ENCODE measurements around the gene MAP4K4.

The MAP4K4 gene

DNA sequence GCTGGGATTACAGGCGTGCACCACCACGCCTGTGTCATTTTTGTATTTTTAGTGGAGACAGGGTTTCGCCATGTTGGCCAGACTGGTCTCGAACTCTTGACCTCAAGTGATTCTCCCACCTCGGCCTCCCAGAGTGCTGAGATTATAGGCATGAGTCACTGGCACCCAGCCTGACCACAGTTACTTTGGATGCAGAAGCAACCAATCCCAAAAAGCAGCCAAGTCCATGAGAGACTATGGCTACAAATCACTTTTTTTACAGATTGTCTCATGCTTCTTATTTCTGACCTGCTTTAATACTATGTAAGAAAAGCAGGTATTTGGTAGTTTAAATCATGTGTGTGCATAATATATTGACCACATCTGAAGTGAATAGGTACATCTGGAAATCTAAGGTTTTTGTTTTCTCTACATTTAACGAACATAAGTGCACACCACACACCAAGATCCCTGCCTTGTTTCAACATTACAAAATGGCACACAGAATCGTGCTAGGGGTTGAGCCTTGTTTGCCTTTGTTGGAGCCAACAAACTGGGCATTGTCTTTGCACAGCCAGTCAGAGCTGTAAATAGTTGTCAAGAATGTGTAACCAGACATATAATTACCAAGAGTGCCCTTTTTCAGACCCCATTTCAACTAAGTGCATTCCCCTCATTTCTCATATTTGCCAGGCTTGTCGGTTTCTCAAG is 18.3 kb upstream of the MAP4K4 start:
- no peaks in the 10 kb centered on the region for H3K9me3 ChIP-seq (ENCODE audit: low read length)
- no peaks in the 10 kb centered on the region for H3K36me3 ChIP-seq (ENCODE audit: insufficient read depth, low read length)
- H3K27me3 ChIP-seq (ENCODE audit: insufficient read depth, low read length): no peaks in the 10 kb centered on the region
- no peak overlapping the region for H3K4me3 ChIP-seq (ENCODE audit: low read length)
- H2AFZ ChIP-seq (ENCODE audit: low read depth, low read length): no peak overlapping the region
- H3K4me1 ChIP-seq (ENCODE audit: insufficient read depth, low read length): no peaks in the 10 kb centered on the region

DNA sequence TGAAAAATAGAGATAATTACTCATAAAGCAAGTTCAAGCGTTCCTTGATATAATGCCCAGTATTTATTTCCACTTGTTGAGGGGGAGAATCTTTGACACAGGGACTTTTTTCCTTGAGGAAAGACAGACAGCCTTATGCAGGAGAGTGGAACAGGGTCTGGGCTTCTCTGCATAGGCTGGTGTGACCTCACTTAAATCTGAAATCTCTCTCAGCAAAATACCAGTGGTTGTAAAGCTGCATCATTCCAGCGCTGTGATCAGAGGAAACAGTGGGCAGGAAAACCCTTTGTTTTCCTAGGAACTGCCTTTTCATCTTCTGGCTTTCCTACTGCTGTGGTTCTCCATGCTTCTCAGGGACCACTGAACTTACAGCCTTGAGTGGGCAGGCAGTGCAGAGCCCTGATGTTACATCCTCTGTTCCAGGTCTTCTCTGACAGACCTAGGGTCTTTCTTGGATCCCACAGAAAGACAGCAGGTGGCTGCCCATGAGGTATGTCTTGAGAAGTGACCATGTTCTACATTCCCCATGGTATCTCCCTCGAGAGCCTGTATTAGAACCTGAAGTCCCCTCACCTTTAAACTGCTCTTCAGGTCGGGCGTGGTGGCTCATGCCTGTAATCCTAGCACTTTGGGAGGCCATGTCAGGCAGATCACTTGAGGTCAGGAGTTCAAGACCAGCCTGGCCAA is 17.6 kb upstream of the MAP4K4 start:
- H3K9me3 ChIP-seq (ENCODE audit: low read length): no peaks in the 10 kb centered on the region
- no peaks in the 10 kb centered on the region for H3K36me3 ChIP-seq (ENCODE audit: insufficient read depth, low read length)
- H3K4me3 ChIP-seq (ENCODE audit: low read length): no peak overlapping the region
- H3K27me3 ChIP-seq (ENCODE audit: insufficient read depth, low read length): no peaks in the 10 kb centered on the region
- H2AFZ ChIP-seq (ENCODE audit: low read depth, low read length): no peak overlapping the region
- H3K4me1 ChIP-seq (ENCODE audit: insufficient read depth, low read length): no peaks in the 10 kb centered on the region

DNA sequence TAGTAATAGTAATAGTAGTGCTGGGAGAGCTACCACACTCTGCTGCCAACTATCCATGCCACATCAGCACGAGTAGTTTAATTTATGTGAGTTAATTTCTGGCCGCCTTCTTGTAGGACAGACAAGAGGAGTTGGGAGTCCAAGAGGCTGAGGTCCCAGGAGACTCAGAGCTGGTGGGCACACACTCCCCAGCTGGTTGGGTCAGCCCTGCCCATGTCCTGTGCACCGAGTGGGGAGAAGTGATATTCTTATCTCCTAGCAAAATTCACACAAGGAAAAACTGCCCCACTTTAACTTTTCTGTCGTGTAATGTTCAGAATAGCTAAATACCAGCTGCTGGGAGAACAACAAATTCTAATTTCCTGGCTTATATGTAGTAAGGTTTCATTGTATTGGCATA is 15.2 kb upstream of the MAP4K4 start:
- Histone ChIP-seq H2AFZ (ENCODE audit: low read depth, low read length) (no peak overlapping the region), H3K36me3 (ENCODE audit: insufficient read depth, low read length) (no peaks in the 10 kb centered on the region)

DNA sequence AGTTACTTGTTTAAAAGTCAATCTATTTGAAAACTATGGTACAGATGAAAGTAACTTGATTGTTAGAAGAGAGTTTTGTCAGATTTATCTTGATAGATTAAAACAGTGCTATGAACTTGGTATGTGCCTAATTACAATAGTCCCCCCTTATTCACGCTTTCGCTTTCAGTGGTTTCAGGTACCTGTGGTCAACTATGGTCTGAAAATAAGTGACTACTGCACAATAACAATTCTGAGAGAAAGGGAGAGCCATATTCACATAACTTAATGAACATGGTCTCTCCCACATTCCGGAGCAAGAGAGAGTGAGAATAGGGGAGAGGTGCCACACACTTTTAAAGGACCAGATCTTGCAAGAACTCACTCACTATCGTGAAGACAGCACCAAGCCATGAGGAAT is 13.2 kb upstream of the MAP4K4 start:
- H3K9me3 ChIP-seq (ENCODE audit: low read length): no peaks in the 10 kb centered on the region

More for the DNA sequence above, 15.2 kb upstream of the MAP4K4 start:
- H3K9me3 ChIP-seq (ENCODE audit: low read length): no peaks in the 10 kb centered on the region
- H3K4me3 ChIP-seq (ENCODE audit: low read length): no peak overlapping the region
- H3K27me3 ChIP-seq (ENCODE audit: insufficient read depth, low read length): no peaks in the 10 kb centered on the region
- no peaks in the 10 kb centered on the region for H3K4me1 ChIP-seq (ENCODE audit: insufficient read depth, low read length)

DNA sequence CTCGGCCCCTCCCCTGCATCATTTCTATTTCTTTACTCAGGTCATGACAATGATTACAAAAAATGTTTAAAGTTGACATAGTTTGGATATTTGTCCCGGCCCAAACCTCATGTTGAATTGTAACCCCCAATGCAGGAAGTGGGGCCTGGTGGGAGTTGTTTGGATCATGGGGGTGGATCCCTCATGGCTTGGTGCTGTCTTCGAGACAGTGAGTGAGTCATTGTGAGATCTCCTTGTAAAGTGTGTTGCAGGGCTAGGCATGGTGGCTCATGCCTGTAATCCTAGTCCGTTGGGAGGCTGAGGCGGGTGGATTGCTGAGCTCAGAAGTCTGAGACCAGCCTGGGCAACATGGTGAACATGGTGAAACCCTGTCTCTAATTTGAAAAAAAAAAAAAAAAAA is 9.2 kb upstream of the MAP4K4 start:
- Histone ChIP-seq H3K4me3 (ENCODE audit: low read length) (no peak overlapping the region), H2AFZ (ENCODE audit: low read depth, low read length) (no peak overlapping the region), H3K4me1 (ENCODE audit: insufficient read depth, low read length) (no peaks in the 10 kb centered on the region), H3K36me3 (ENCODE audit: insufficient read depth, low read length) (no peaks in the 10 kb centered on the region), H3K9me3 (ENCODE audit: low read length) (no peaks in the 10 kb centered on the region), H3K27me3 (ENCODE audit: insufficient read depth, low read length) (peaks cover 3% of the 10 kb centered on the region)

More for the DNA sequence above, 13.2 kb upstream of the MAP4K4 start:
- Histone ChIP-seq H2AFZ (ENCODE audit: low read depth, low read length) (no peak overlapping the region), H3K27me3 (ENCODE audit: insufficient read depth, low read length) (no peaks in the 10 kb centered on the region), H3K36me3 (ENCODE audit: insufficient read depth, low read length) (no peaks in the 10 kb centered on the region), H3K4me1 (ENCODE audit: insufficient read depth, low read length) (no peaks in the 10 kb centered on the region), H3K4me3 (ENCODE audit: low read length) (no peak overlapping the region)

DNA sequence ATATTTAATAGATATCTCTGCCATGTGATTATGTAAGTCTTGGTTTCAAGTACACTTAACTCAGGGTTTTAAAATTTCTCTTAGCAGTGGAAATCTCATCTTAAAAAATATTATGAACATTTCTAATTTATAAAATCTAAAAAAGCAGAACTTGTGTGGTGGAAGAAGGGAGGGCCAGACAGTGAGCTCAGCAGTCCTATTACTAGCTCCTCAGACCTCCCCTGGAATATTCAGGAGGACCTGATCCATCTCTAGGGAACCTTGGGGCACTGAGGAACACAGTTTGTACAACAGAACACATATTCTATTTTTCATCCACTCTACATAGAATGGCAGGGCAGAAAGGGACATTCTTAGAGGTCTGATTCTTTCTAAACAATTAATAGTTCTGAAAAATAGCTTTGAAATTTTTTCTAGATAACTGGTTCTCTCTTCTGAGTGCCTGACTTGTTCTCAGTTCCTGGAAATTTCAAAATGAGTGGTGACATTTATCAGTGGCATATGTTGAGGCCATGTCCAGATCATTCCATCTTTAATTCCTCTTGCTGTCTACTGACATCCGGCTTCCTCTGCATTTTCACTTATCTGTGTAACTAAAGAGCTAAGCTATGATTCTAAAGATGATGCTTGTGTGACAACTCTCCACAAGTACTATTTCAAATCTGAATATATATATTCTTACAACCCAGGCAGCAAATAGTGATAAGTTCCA is 8.2 kb upstream of the MAP4K4 start:
- no peak overlapping the region for H3K4me3 ChIP-seq (ENCODE audit: low read length)
- peaks cover 3% of the 10 kb centered on the region for H3K27me3 ChIP-seq (ENCODE audit: insufficient read depth, low read length)
- no peaks in the 10 kb centered on the region for H3K4me1 ChIP-seq (ENCODE audit: insufficient read depth, low read length)
- H3K36me3 ChIP-seq (ENCODE audit: insufficient read depth, low read length): no peaks in the 10 kb centered on the region
- H2AFZ ChIP-seq (ENCODE audit: low read depth, low read length): no peak overlapping the region
- no peaks in the 10 kb centered on the region for H3K9me3 ChIP-seq (ENCODE audit: low read length)

DNA sequence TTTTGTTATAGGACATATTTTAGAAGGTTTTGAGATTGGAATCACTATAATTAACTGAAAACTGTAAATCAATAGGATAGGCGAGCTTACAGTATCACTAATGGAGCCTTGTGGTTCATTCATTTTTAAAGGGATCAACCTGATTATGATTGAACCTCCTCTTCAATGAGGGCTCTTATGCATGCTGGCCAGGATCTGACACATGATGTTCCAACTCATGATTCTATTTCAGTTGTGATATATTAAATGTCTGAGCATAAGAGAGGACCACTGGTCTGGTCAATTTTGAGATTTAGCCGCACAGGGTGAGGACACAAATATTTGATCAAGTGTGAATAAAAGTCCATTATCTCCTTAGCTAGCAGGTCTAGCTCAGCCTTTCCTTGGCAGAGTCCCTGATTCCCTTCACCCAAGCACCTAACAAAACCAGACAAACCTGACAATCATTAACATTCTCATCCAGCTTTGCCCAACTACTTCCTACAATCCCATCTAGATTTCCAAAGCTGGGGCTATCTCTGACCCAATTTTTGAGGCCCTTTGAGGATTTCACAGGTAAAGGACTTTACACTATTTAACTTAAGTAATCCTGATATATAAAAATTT is 6.9 kb upstream of the MAP4K4 start:
- Histone ChIP-seq H2AFZ (ENCODE audit: low read depth, low read length) (no peak overlapping the region), H3K4me3 (ENCODE audit: low read length) (no peak overlapping the region), H3K36me3 (ENCODE audit: insufficient read depth, low read length) (no peaks in the 10 kb centered on the region), H3K27me3 (ENCODE audit: insufficient read depth, low read length) (peaks cover 3% of the 10 kb centered on the region), H3K4me1 (ENCODE audit: insufficient read depth, low read length) (no peaks in the 10 kb centered on the region), H3K9me3 (ENCODE audit: low read length) (no peaks in the 10 kb centered on the region)

DNA sequence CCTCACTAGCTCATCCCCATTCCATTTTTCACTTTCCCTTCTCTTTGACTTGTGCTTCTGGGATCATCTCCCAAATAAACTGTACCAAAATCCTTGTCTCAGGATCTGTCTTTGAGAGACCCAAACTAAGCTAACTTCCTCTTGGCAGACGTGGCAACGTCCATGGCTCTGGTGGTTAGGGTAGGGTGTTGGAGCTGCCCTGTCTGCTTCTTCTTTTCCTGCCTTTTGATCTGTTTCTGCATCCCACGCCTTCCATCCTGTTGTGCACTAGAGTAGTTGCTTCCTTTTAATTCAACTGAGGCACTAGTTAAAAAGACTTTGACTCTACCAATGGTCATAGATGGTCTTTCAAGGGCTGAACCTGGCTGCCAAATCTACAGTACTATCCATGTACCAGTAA is 5.5 kb upstream of the MAP4K4 start:
- H3K9me3 ChIP-seq (ENCODE audit: low read length): no peaks in the 10 kb centered on the region
- H3K27me3 ChIP-seq (ENCODE audit: insufficient read depth, low read length): peaks cover 3% of the 10 kb centered on the region
- no peaks in the 10 kb centered on the region for H3K4me1 ChIP-seq (ENCODE audit: insufficient read depth, low read length)
- no peak overlapping the region for H2AFZ ChIP-seq (ENCODE audit: low read depth, low read length)
- no peaks in the 10 kb centered on the region for H3K36me3 ChIP-seq (ENCODE audit: insufficient read depth, low read length)
- no peak overlapping the region for H3K4me3 ChIP-seq (ENCODE audit: low read length)

DNA sequence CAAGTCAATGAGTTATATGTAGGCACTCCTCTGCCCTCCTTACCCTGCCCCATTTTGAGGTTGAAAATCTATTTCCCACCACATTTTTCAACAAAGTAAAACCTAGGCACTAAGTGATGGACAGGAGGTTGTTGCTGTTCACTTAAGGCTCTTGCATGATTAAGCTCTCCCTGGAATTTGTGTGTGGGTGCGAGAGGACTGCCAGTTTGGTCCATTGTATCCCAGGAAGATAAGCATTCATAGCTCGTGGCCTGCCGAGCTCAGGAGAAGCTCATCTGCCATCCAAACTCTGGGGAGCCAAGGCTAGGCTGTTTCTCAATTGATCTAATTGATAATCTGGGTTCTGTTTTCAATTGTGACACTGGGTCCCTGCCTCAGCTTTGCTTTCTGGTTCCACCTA is 4.7 kb upstream of the MAP4K4 start:
- no peaks in the 10 kb centered on the region for H3K36me3 ChIP-seq (ENCODE audit: insufficient read depth, low read length)
- H3K4me1 ChIP-seq (ENCODE audit: insufficient read depth, low read length): no peaks in the 10 kb centered on the region
- H3K27me3 ChIP-seq (ENCODE audit: insufficient read depth, low read length): peaks cover 3% of the 10 kb centered on the region
- H3K4me3 ChIP-seq (ENCODE audit: low read length): no peak overlapping the region
- no peak overlapping the region for H2AFZ ChIP-seq (ENCODE audit: low read depth, low read length)
- H3K9me3 ChIP-seq (ENCODE audit: low read length): no peaks in the 10 kb centered on the region

DNA sequence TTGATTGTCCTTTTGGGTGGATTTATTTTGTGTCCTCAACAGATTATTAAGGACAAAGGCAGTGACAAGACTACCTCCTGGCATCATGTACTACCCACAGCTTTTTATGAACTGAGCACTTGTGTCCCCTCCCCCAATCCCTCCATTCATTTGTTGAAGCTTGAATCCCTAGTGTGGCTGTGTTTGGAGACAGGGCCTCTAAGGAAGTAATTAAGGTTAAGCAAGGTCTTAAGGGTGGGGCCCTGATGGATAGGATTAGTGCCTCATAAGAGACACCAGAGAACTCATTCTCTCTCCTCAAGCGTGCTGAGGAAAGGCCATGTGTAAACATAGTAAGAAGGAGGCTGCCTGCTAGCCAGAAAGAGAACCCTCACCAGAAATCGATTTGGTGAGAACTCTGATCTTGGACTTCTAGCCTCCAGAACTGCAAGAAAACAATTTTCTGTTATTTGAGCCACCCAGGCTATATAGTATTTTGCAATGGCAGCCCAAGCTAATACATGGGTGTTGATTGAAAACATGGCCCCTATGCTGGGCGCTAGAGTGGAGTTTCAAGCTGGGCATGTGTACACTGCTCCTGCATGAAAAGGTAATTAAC is 3.4 kb upstream of the MAP4K4 start:
- H3K4me1 ChIP-seq (ENCODE audit: insufficient read depth, low read length): peaks cover 2% of the 10 kb centered on the region
- H3K27me3 ChIP-seq (ENCODE audit: insufficient read depth, low read length): peaks cover 3% of the 10 kb centered on the region
- H3K36me3 ChIP-seq (ENCODE audit: insufficient read depth, low read length): peaks cover under 1% of the 10 kb centered on the region
- no peak overlapping the region for H2AFZ ChIP-seq (ENCODE audit: low read depth, low read length)
- no peak overlapping the region for H3K4me3 ChIP-seq (ENCODE audit: low read length)
- H3K9me3 ChIP-seq (ENCODE audit: low read length): no peaks in the 10 kb centered on the region

DNA sequence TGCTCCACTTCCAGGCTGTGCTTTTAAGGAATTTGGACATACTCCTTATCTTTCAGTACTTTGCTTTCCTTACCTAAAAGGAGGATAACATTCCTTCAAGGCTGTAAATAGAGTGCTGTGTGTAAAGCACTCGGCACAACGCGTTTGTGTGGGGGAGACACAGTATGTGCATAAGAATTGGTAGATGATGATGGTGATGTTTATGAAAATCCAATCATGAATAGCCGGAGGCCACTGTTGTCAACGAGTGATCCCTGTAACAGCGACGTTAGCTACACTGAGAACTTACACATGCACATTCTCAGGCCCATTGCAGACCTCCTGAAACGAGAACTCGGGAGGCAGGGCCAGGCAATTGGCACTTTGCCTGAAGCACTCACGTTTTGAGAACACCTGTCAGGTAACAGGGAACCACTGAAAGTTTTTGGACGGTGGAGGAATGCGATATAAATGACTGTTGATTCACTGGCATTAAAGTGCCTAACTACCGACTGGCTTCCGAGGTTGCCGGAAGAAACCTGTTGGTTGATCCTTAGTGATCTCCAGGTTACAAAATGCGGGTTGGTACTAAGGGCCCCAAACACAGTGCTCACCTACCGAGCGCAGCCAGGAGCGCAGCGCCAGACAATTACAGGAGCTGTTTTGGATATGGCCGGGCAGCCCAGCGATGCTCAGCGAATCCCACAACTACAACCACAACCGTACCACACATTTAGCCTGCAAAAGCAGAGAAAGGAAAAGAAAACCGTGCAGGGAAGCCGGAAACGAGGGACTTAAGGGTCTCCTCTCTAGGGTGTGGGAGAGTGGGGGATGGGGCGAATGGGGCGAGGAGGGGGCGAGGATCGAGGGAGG is 1.0 kb upstream of the MAP4K4 start:
- Histone ChIP-seq H3K4me3 (ENCODE audit: low read length) (peak overlapping the region; percentile 99), H3K36me3 (ENCODE audit: insufficient read depth, low read length) (peaks cover 2% of the 10 kb centered on the region), H3K9me3 (ENCODE audit: low read length) (no peaks in the 10 kb centered on the region), H3K27me3 (ENCODE audit: insufficient read depth, low read length) (peaks cover 3% of the 10 kb centered on the region), H2AFZ (ENCODE audit: low read depth, low read length) (peak overlapping the region; percentile 73), H3K4me1 (ENCODE audit: insufficient read depth, low read length) (peaks cover 16% of the 10 kb centered on the region)
